ENCODE results near the gene SCUBE1.

The SCUBE1 gene

GRCh38 chr22:43343262-43343669 is at the start of gene SCUBE1:
Gene SCUBE1, minus strand, starts transcription at chr22:43343372. Its CDS starts 111 bp downstream, at chr22:43343261.
- H3K36me3 Mint-ChIP-seq (ENCODE audit: low read depth) = no peaks in the 10 kb centered on the region
- intact Hi-C loops (cut with micrococcal nuclease) = no loop called here
- peaks cover 49% of the 10 kb centered on the region for H3K27me3 Mint-ChIP-seq
- H3K9me3 Mint-ChIP-seq = no peaks in the 10 kb centered on the region
- peak within 1 kb of the TSS; percentile 28 for H3K4me3 Mint-ChIP-seq
- H3K27ac Mint-ChIP-seq = no peak within 1 kb of the TSS
- peaks cover 49% of the 10 kb centered on the region for H3K4me1 Mint-ChIP-seq (ENCODE audit: low read depth)

GRCh38 chr22:43392385-43392989 is 49.3 kb upstream of the SCUBE1 start:
- Mint-ChIP-seq H3K9me3 (no peaks in the 10 kb centered on the region), H3K36me3 (ENCODE audit: low read depth) (no peaks in the 10 kb centered on the region), H3K27me3 (peaks cover 20% of the 10 kb centered on the region), H3K4me3 (no peak overlapping the region), H3K27ac (no peak overlapping the region), H3K4me1 (ENCODE audit: low read depth) (no peaks in the 10 kb centered on the region)
- intact Hi-C loops (cut with micrococcal nuclease) = no loop called here

GRCh38 chr22:43391306-43391705 is 48.1 kb upstream of the SCUBE1 start:
- H3K4me1 Mint-ChIP-seq (ENCODE audit: low read depth) = peaks cover 2% of the 10 kb centered on the region
- H3K9me3 Mint-ChIP-seq = no peaks in the 10 kb centered on the region
- no peaks in the 10 kb centered on the region for H3K36me3 Mint-ChIP-seq (ENCODE audit: low read depth)
- H3K4me3 Mint-ChIP-seq = no peak overlapping the region
- intact Hi-C loops (cut with micrococcal nuclease) = no loop called here
- no peak overlapping the region for H3K27ac Mint-ChIP-seq
- H3K27me3 Mint-ChIP-seq = peaks cover 22% of the 10 kb centered on the region

DNA sequence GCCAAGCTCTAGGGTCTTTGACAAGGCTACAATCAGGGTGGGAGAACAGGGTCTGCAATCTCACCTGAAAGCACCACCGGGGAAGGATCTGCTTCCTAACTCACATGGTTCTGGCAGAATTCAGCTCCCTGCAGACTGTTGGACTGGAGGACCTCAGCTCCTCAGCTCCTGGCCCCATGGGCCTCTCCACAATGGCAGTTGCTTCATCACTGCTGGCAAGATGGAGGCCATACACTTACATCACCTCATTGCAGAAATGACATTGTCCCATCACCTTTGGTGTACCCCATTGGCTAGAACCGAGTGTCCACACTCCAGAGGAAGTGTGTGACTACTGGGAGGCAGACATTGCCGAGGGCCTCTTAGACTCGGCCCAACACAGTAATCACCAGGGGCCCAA is 47.7 kb upstream of the SCUBE1 start:
- Mint-ChIP-seq H3K27ac (no peak overlapping the region), H3K9me3 (no peaks in the 10 kb centered on the region), H3K36me3 (ENCODE audit: low read depth) (no peaks in the 10 kb centered on the region), H3K27me3 (peaks cover 25% of the 10 kb centered on the region), H3K4me1 (ENCODE audit: low read depth) (peaks cover 6% of the 10 kb centered on the region), H3K4me3 (no peak overlapping the region)
- intact Hi-C loops (cut with micrococcal nuclease) = no loop called here

- no peak overlapping the region for H3K4me3 Mint-ChIP-seq
- peaks cover 8% of the 10 kb centered on the region for H3K4me1 Mint-ChIP-seq (ENCODE audit: low read depth)
- peaks cover 27% of the 10 kb centered on the region for H3K27me3 Mint-ChIP-seq
- H3K36me3 Mint-ChIP-seq (ENCODE audit: low read depth) = no peaks in the 10 kb centered on the region
- intact Hi-C loops (cut with micrococcal nuclease) = no loop called here
- no peak overlapping the region for H3K27ac Mint-ChIP-seq
- no peaks in the 10 kb centered on the region for H3K9me3 Mint-ChIP-seq
These were observed 47.0 kb upstream of the SCUBE1 start for GRCh38 chr22:43390166-43390565.

DNA sequence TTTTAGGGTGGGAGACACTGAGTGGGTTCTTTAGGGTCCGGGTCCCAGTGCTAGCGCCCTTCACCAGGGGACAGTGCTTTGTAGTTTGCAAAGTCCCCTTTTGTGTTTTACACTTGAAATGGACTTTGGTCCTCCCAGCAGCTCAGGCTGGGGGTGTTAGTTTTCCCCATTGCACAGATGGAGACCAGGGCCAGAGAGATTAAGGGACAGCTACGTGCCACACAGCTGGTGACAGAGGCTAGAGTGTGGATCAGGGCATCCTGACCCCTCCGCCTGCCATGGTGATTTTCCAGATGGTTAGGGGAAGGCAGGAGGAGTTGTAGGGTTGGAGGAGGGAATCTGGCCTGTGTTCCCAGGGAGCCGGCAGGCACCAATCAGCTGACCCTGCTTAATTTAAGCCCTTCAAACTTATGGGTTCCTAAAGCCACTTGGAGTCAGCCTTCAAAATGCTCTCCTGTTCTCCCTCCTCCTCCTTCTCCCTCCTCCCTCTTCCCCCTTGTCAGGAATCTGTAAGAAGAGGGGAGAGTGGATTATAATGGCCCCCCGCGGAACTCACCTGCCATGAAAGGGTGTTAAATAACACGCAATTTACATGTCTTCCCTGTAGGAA is 46.2 kb upstream of the SCUBE1 start:
- H3K27me3 Mint-ChIP-seq = peaks cover 28% of the 10 kb centered on the region
- intact Hi-C loops (cut with micrococcal nuclease) = loop anchor here (2.0 to 5.0 kb wide), 2 partner anchors 91 to 353 kb away; no protein-coding TSS in a partner anchor
- peaks cover 8% of the 10 kb centered on the region for H3K4me1 Mint-ChIP-seq (ENCODE audit: low read depth)
- H3K36me3 Mint-ChIP-seq (ENCODE audit: low read depth) = no peaks in the 10 kb centered on the region
- H3K27ac Mint-ChIP-seq = no peak overlapping the region
- H3K9me3 Mint-ChIP-seq = no peaks in the 10 kb centered on the region
- H3K4me3 Mint-ChIP-seq = no peak overlapping the region

GRCh38 chr22:43388420-43388851 is 45.3 kb upstream of the SCUBE1 start:
- Mint-ChIP-seq H3K36me3 (ENCODE audit: low read depth) (no peaks in the 10 kb centered on the region), H3K27me3 (peaks cover 28% of the 10 kb centered on the region), H3K4me3 (no peak overlapping the region), H3K27ac (no peak overlapping the region), H3K4me1 (ENCODE audit: low read depth) (peaks cover 8% of the 10 kb centered on the region), H3K9me3 (no peaks in the 10 kb centered on the region)
- intact Hi-C loops (cut with micrococcal nuclease) = loop anchor here (2.0 to 5.0 kb wide), 2 partner anchors 92 to 354 kb away; no protein-coding TSS in a partner anchor

- no peaks in the 10 kb centered on the region for H3K9me3 Mint-ChIP-seq
- H3K4me3 Mint-ChIP-seq = no peak overlapping the region
- H3K27me3 Mint-ChIP-seq = peaks cover 28% of the 10 kb centered on the region
- peaks cover 8% of the 10 kb centered on the region for H3K4me1 Mint-ChIP-seq (ENCODE audit: low read depth)
- no peak overlapping the region for H3K27ac Mint-ChIP-seq
- intact Hi-C loops (cut with micrococcal nuclease) = loop anchor here (2.0 to 5.0 kb wide), 2 partner anchors 93 to 354 kb away; no protein-coding TSS in a partner anchor
- no peaks in the 10 kb centered on the region for H3K36me3 Mint-ChIP-seq (ENCODE audit: low read depth)
These were observed 44.6 kb upstream of the SCUBE1 start for GRCh38 chr22:43387815-43388214.

DNA sequence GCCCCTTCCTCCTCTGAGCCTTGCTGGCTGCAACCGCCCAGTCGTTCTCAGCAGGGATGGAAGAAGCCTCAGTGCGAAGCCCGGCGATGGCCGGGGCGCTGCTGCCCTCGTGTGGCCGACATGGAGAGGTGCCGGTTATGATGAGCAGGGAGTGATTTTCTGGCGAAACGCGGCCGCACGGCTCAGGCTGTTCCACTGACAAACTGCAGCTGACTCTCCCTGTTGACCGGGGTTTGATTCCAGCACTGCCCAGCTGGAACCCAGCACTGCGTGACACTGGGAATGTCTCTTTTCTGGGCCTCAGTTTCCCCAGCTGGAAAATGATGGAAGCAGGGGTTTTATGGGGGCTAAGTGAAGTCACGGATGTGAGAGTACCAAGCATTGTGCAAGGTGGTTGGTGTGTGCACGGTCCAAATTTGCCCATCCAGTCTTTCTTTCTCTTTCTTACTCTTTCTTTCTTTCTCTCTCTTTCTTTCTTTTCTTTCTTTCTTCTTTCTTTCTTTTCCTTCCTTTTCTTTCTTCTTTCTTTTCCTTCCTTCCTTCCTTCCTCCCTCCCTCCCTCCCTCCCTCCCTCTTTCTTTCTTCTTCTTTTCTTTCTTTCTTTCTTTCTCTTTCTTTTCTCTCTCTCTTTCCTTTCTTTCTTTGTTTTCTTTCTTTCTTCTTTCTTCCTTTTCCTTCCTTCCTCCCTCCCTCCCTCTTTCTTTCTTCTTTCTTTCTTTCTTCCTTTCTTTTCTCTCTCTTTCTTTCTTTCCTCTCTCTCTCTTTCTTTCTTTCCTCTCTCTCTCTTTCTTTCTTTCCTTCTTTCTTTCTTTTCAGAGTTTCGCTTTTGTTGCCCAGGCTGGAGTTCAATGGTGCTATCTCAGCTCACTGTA is 42.8 kb upstream of the SCUBE1 start:
- Mint-ChIP-seq H3K36me3 (ENCODE audit: low read depth) (no peaks in the 10 kb centered on the region), H3K4me3 (no peak overlapping the region), H3K9me3 (no peaks in the 10 kb centered on the region), H3K27ac (no peak overlapping the region), H3K27me3 (peaks cover 28% of the 10 kb centered on the region), H3K4me1 (ENCODE audit: low read depth) (peaks cover 16% of the 10 kb centered on the region)
- intact Hi-C loops (cut with micrococcal nuclease) = loop anchor here (1.0 to 5.0 kb wide), 3 partner anchors 112 to 356 kb away; no protein-coding TSS in a partner anchor

GRCh38 chr22:43384863-43385262 is 41.7 kb upstream of the SCUBE1 start:
- no peaks in the 10 kb centered on the region for H3K9me3 Mint-ChIP-seq
- H3K27me3 Mint-ChIP-seq = peaks cover 28% of the 10 kb centered on the region
- H3K36me3 Mint-ChIP-seq (ENCODE audit: low read depth) = no peaks in the 10 kb centered on the region
- intact Hi-C loops (cut with micrococcal nuclease) = loop anchor here (1.0 to 5.0 kb wide), 3 partner anchors 111 to 357 kb away; no protein-coding TSS in a partner anchor
- H3K4me1 Mint-ChIP-seq (ENCODE audit: low read depth) = peaks cover 16% of the 10 kb centered on the region
- no peak overlapping the region for H3K27ac Mint-ChIP-seq
- H3K4me3 Mint-ChIP-seq = no peak overlapping the region

DNA sequence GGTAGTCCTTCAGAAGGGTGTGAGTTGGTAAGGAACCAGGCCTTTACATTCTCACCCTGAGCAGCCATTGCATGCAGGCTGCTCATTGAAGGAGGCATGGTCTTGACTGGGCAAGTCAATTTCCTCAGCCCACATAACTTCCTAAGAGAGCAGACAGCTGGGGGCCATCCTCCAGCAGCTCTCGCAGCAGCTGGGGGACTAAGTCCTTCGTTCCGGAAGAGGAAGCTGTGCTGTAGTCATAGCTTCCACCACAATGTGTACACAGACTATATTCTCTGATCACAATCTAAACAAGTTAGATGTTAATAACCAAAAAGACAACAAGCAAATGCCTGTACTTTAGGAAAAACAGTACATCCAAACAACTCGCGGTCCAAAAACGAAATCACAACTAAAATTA is 38.5 kb upstream of the SCUBE1 start:
- Mint-ChIP-seq H3K27me3 (peaks cover 11% of the 10 kb centered on the region), H3K36me3 (ENCODE audit: low read depth) (no peaks in the 10 kb centered on the region), H3K4me1 (ENCODE audit: low read depth) (peaks cover 32% of the 10 kb centered on the region)

GRCh38 chr22:43377896-43378704 is 34.9 kb upstream of the SCUBE1 start:
- no peaks in the 10 kb centered on the region for H3K36me3 Mint-ChIP-seq (ENCODE audit: low read depth)
- intact Hi-C loops (cut with micrococcal nuclease) = no loop called here
- H3K27me3 Mint-ChIP-seq = no peaks in the 10 kb centered on the region
- H3K9me3 Mint-ChIP-seq = peaks cover 9% of the 10 kb centered on the region
- H3K4me1 Mint-ChIP-seq (ENCODE audit: low read depth) = peaks cover 25% of the 10 kb centered on the region
- H3K27ac Mint-ChIP-seq = no peak overlapping the region
- H3K4me3 Mint-ChIP-seq = no peak overlapping the region

More for the DNA sequence above, 38.5 kb upstream of the SCUBE1 start:
- H3K9me3 Mint-ChIP-seq = no peaks in the 10 kb centered on the region
- H3K27ac Mint-ChIP-seq = no peak overlapping the region
- H3K4me3 Mint-ChIP-seq = no peak overlapping the region
- intact Hi-C loops (cut with micrococcal nuclease) = no loop called here

GRCh38 chr22:43377548-43377895 is 34.4 kb upstream of the SCUBE1 start:
- peaks cover 25% of the 10 kb centered on the region for H3K4me1 Mint-ChIP-seq (ENCODE audit: low read depth)
- intact Hi-C loops (cut with micrococcal nuclease) = no loop called here
- no peaks in the 10 kb centered on the region for H3K27me3 Mint-ChIP-seq
- H3K4me3 Mint-ChIP-seq = no peak overlapping the region
- peaks cover 9% of the 10 kb centered on the region for H3K9me3 Mint-ChIP-seq
- no peak overlapping the region for H3K27ac Mint-ChIP-seq
- no peaks in the 10 kb centered on the region for H3K36me3 Mint-ChIP-seq (ENCODE audit: low read depth)

All from dendritic cell treated with granulocyte-macrophage colony-stimulating factor and Interleukin-4, amounts not matched to agents 40 ng/mL and 50 ng/mL, for 4 days (primary cell).